ENCODE measurements around the gene C17orf67.

C17orf67 gene

GRCh38 chr17:56754523-56755208, 79.1 kb downstream of the C17orf67 start:
- TF ChIP-seq, protein P1, sequence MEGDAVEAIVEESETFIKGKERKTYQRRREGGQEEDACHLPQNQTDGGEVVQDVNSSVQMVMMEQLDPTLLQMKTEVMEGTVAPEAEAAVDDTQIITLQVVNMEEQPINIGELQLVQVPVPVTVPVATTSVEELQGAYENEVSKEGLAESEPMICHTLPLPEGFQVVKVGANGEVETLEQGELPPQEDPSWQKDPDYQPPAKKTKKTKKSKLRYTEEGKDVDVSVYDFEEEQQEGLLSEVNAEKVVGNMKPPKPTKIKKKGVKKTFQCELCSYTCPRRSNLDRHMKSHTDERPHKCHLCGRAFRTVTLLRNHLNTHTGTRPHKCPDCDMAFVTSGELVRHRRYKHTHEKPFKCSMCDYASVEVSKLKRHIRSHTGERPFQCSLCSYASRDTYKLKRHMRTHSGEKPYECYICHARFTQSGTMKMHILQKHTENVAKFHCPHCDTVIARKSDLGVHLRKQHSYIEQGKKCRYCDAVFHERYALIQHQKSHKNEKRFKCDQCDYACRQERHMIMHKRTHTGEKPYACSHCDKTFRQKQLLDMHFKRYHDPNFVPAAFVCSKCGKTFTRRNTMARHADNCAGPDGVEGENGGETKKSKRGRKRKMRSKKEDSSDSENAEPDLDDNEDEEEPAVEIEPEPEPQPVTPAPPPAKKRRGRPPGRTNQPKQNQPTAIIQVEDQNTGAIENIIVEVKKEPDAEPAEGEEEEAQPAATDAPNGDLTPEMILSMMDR (IDR thresholded peaks at IDR 0.05; ENCODE audit: insufficient read depth, low read length, poor library complexity, severe bottlenecking): no peak
- Histone ChIP-seq H3K4me3 (replicated peaks; ENCODE audit: low read depth, low read length) (no peak overlapping the region), H3K27me3 (replicated peaks; ENCODE audit: control insufficient read depth, insufficient read depth, low read length) (no peaks in the 10 kb centered on the region; the same call in 1 of the 2 replicates), H3K36me3 (ENCODE audit: control insufficient read depth, insufficient read depth, low read length) (no peaks in the 10 kb centered on the region)
- DNase-seq (ENCODE audit: extremely low read depth, insufficient read length): no peak

DNA sequence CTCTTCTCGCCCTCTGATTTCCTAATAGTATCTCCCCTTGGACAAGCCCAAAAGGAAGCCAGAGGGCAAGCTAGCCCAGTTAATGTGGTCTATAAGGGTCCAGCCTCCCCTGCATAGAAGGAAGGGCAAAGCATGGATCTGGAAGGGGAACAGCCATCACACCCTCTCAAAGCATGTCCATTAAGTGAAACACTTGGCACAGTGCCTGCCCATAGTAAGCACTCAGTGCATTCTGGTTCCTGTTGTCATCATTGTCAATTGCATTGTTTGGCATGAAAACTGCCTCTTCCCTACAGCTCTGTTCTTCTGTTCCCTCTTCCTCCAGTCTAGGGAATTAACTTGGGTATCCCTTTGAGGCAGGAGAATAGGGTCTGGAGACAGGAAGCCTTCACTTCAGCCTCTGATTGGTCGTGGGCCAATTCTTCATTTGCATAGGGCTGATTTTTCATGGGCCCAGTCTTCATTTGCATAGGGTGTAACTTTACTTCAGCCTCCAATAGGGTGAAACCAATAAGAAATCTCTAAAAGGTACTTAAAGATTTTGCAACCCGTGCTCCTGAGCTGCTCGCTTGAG, 81.4 kb downstream of the C17orf67 start:
- Histone ChIP-seq H3K4me3 (replicated peaks; ENCODE audit: low read depth, low read length) (no peak overlapping the region), H3K36me3 (ENCODE audit: control insufficient read depth, insufficient read depth, low read length) (no peaks in the 10 kb centered on the region), H3K27me3 (replicated peaks; ENCODE audit: control insufficient read depth, insufficient read depth, low read length) (no peaks in the 10 kb centered on the region; the same call in 1 of the 2 replicates)
- no peak for DNase-seq (ENCODE audit: extremely low read depth, insufficient read length)
- TF ChIP-seq, protein P1 (IDR thresholded peaks at IDR 0.05; ENCODE audit: insufficient read depth, low read length, poor library complexity, severe bottlenecking): no peak

DNA sequence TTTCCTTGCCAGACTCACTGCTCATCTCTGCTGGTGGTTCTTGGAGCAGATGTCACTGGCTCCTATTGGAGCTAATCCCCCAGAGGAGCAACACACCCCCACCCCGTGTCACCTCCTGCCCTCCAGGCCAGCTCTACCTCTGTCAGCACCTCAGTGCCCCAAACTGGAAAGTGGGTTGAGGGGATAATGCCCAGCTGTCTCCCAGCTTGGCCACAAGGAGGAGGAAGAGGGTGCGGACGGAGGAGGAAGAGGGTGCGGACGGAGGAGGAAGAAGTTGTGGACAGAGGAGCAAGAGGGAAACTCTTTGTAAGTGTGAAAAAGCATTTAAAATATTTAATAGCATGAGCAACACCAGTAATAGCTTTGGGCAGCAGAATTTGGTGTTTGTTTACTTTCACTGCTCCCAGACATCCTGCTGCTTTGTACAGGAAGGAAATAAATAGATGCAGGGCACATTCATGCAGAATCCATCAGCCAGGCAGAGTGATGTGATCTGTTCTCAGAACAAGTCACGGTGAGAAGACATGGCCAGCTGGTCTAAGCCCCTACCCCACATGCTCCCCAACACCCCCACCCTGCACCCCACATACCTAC, 82.5 kb downstream of the C17orf67 start:
- no peak for DNase-seq (ENCODE audit: extremely low read depth, insufficient read length)
- Histone ChIP-seq H3K27me3 (replicated peaks; ENCODE audit: control insufficient read depth, insufficient read depth, low read length) (no peaks in the 10 kb centered on the region; the same call in 1 of the 2 replicates), H3K36me3 (ENCODE audit: control insufficient read depth, insufficient read depth, low read length) (no peaks in the 10 kb centered on the region), H3K4me3 (replicated peaks; ENCODE audit: low read depth, low read length) (no peak overlapping the region)
- TF ChIP-seq, protein P1 (IDR thresholded peaks at IDR 0.05; ENCODE audit: insufficient read depth, low read length, poor library complexity, severe bottlenecking): no peak

DNA sequence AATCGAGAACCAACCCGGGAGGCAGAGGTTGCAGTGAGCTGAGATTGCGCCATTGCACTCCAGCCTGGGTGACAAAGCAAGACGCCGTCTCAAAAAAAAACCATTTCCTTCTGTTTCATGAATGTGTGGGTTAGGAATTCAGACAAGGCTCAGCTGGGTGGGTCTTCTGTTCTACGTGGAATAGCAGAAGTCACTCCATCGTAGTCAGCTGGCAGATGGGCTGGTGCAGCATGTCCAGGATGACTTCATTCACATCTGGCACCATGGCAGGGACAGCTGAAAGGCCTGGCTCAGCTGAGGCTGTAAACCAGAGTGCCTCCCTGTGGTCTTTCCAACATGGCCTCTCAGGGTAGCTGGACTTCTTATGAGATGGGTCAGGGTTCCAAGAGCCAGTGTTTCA, 89.0 kb downstream of the C17orf67 start:
- no peaks in the 10 kb centered on the region for H3K36me3 ChIP-seq (ENCODE audit: control insufficient read depth, insufficient read depth, low read length)
- H3K4me3 ChIP-seq (replicated peaks; ENCODE audit: low read depth, low read length): no peak overlapping the region
- no peaks in the 10 kb centered on the region for H3K27me3 ChIP-seq (replicated peaks; ENCODE audit: control insufficient read depth, insufficient read depth, low read length)
- TF ChIP-seq, protein P1 (IDR thresholded peaks at IDR 0.05; ENCODE audit: insufficient read depth, low read length, poor library complexity, severe bottlenecking): no peak
- DNase-seq (ENCODE audit: extremely low read depth, insufficient read length): no peak

DNA sequence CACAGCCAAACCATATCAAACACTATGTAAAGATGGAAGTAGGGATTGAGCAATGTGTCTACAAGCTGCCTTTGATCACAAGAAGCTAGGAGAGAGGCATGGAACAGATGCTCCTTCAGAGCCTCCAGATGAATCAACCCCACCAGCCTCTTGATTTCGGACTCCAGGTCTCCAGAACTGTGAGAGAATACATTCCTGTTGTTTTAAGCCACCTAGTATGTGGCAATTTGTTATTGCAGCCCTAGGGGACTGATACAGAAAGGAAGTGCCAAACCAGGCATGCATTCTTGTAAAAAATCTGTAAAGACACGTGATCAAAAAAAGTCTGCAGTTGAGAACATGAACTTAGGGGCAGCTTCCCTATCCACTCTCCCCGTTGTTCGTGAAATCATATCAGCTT, 91.1 kb downstream of the C17orf67 start:
- TF ChIP-seq, protein P1 (IDR thresholded peaks at IDR 0.05; ENCODE audit: insufficient read depth, low read length, poor library complexity, severe bottlenecking): no peak
- DNase-seq (ENCODE audit: extremely low read depth, insufficient read length): no peak
- no peak overlapping the region for H3K4me3 ChIP-seq (replicated peaks; ENCODE audit: low read depth, low read length)

More for the DNA sequence above, 91.1 kb downstream of the C17orf67 start:
- no peaks in the 10 kb centered on the region for H3K36me3 ChIP-seq (ENCODE audit: control insufficient read depth, insufficient read depth, low read length)
- H3K27me3 ChIP-seq (replicated peaks; ENCODE audit: control insufficient read depth, insufficient read depth, low read length): no peaks in the 10 kb centered on the region

All from GM06990 (cell line).